ENCODE results near the gene CDKAL1.

DNA sequence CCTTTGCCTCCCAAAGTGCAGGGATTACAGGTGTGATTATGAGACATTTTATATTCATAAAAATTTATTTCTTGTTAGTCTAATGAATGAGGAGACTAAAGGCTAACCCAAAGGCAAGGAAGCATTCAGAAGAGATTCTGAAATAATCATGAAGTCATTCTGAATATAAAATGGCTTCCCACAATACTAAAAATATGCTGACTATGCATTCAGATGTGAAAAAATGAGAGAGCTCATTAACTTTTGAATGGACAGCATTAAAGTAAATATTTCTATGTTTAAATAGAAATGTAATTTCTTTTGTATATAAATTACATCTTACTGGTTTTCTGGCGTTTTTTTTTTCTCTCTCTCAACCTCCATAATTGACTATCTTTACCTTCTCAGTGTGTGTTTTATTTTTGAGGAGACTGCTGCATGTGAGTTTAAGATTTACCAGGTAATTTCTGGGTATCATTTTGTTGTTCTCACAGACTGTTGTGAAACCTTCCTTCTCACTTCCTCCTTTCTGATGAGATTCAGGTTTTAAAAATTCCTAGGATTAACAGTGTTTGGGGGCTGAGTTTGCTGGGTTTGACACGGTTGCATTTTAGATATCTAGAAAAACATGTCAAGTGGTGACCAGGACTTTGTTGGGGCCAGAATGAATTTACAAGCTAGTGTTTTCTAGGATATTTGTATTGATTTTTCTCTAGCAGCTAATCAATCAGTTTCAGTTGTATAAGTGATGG lies 316.6 kb downstream of the CDKAL1 start:
- TF ChIP-seq POLR2AphosphoS5 (IDR thresholded peaks at IDR 0.05; ENCODE audit: low read depth, low read length): no peak
- TF ChIP-seq, protein P1, sequence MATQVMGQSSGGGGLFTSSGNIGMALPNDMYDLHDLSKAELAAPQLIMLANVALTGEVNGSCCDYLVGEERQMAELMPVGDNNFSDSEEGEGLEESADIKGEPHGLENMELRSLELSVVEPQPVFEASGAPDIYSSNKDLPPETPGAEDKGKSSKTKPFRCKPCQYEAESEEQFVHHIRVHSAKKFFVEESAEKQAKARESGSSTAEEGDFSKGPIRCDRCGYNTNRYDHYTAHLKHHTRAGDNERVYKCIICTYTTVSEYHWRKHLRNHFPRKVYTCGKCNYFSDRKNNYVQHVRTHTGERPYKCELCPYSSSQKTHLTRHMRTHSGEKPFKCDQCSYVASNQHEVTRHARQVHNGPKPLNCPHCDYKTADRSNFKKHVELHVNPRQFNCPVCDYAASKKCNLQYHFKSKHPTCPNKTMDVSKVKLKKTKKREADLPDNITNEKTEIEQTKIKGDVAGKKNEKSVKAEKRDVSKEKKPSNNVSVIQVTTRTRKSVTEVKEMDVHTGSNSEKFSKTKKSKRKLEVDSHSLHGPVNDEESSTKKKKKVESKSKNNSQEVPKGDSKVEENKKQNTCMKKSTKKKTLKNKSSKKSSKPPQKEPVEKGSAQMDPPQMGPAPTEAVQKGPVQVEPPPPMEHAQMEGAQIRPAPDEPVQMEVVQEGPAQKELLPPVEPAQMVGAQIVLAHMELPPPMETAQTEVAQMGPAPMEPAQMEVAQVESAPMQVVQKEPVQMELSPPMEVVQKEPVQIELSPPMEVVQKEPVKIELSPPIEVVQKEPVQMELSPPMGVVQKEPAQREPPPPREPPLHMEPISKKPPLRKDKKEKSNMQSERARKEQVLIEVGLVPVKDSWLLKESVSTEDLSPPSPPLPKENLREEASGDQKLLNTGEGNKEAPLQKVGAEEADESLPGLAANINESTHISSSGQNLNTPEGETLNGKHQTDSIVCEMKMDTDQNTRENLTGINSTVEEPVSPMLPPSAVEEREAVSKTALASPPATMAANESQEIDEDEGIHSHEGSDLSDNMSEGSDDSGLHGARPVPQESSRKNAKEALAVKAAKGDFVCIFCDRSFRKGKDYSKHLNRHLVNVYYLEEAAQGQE (IDR thresholded peaks at IDR 0.05; ENCODE audit: insufficient read depth in 1 of 2, low read depth in 2 of 2, low read length in 2 of 2): no peak
